NOMO-1 (cell line): ENCODE data around the gene TMPRSS7.
A peak's percentile ranks its signal among the peaks of the same experiment; 100 is the strongest.
"Not testable (repeated sequence)": the region's sequence is repeated elsewhere in the genome, so short reads cannot be mapped to it uniquely, and the experiment has no call there.

Source experiments
- DNase-seq, 2 experiments: peaks; one replicate each; lab custom pipeline; 2025; ENCODE audit not compliant: unreplicated experiment in 2 of 2; lab: John Stamatoyannopoulos, UW

Gene TMPRSS7

DNA sequence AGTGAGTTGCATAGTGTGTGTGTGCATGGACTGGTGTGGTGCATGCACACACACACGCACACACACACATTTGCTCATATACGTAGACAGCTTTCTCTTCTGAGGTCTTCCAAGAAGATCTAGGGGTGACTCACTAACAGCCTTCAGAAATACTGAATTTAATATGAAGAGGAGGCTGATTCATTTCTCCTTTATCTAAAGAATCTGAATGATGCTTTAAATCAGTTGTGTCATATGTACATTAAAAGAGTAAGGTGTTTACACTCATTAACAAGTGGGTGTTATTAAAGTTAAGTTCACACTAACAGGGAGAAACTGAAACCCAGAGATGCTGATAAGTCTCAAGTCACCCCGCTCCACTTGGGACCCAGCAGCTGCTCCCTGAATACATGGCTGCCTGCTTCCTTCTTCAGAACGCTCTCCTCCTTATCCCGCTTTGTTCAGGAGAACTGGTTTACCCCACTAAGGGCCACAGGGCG is 22.0 kb downstream of the TMPRSS7 start:
- DNase-seq, result no peak

GRCh38 chr3:112059497-112059896 is 25.0 kb downstream of the TMPRSS7 start:
- DNase-seq, result no peak

GRCh38 chr3:112061152-112061551 is 26.6 kb downstream of the TMPRSS7 start:
- no peak for DNase-seq

GRCh38 chr3:112072387-112073060 is 38.0 kb downstream of the TMPRSS7 start:
- DNase-seq, result not testable (repeated sequence)

DNA sequence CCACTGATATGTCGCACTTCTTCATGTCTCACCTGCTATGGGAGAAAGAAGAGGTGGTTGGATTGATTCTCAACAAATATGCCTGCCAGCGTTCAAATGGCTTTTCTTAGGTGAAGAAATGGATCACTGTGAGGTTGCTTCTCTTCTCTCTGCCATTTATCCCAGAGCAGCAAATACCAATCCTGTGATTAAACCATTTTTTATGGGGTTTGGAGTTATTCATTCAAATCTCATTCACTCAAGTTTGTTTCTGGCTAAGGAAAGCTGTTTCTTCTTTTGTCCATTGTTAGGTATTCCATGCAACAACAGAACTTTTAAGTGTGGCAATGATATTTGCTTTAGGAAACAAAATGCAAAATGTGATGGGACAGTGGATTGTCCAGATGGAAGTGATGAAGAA is 39.5 kb downstream of the TMPRSS7 start:
- no peak for DNase-seq

- no peak for DNase-seq
These were observed 40.3 kb downstream of the TMPRSS7 start for GRCh38 chr3:112074616-112075497.

GRCh38 chr3:112078125-112079083 is 43.9 kb downstream of the TMPRSS7 start:
- DNase-seq, result no peak

DNA sequence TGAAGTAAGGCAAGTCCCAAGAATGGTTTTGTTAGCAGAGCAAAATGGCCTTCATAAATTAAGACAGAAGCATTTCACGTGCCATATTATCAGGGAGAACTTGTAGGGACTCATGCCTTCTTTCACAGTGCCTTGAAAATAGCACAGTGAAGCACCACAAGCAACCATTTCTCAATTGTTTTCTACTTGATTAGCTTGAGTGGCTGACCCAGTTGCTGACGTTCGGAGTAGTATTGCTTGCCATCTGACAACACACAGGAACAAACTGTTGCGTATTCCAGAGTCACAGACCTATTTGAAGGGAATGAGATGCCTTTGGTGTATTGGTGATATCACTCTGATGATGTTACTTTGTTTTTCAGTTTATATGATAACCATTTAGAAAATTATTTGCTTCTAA is 48.7 kb downstream of the TMPRSS7 start:
- no peak for DNase-seq

DNA sequence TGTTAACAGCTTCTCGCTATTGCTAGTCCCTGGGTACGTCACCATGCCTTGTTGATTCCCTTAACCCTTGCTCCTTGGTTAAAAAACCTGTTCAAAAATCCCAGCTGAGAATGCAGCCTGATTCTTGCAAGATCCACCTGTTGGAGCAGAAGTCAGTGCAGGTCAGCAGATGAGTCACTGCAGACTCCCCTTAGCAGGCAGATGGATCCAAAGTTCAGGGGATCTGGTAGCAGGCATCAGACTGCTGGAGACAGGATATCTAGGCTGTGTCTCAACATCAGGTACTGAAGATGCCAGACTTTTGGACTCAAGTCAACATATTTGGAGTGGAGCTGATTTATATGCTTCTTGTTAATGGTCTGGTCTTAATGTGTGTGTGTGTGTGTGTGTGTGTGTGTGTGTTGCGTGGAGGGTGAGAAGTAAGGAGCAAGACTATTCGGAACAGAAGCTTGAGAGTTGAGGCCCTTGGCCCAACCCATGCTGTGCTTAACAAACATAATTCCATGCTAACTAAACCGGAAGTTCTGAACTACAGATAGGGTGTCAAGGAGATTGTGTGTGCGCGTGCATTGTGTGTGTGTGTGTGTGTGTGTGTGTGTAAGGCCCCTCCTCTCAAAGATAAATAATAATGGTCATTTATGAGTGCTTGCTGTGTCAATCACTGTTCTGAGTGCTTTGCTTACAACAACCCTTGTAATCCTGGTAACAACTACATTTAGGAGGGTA is 50.6 kb downstream of the TMPRSS7 start:
- no peak for DNase-seq

- DNase-seq, result no peak
These were observed 51.2 kb downstream of the TMPRSS7 start for GRCh38 chr3:112085735-112086075.

GRCh38 chr3:112086076-112086854 is 51.7 kb downstream of the TMPRSS7 start, which contains the start of gene C3orf52:
Gene C3orf52 (plus strand): TSS chr3:112086389. CDS start chr3:112086408, 19 bp downstream.
- DNase-seq, result peak; percentile 5 to 21

DNA sequence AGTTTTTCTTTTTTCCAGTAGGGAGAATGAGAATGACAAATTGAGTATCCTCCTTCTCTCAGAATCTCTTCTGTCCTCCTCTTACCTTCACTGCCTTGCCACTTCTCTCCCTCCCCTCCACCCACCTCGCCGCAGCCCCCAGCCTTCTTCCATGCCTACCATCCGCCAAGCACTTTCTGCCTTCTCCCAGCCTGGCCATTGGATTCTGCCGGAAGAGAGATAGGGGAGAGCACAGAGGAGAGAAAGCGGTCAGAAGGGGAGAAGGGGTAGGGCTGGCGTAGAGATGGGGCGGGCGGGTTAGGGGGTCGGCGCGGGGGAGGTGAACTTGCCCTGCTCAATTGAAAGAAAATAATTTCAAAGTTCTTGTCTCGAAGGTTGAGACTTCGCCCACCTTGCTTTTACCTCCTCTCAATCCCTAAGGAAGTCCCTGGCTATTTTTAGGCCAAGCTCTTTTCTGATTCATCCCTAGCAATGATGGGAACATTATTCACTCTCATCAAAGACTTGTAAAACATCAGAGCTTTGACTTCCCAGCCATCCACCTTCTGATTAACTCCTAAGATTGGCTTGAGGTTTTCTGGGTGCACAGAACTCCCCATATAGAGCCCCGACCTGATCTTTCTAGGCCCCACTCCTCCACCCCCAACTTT is 52.5 kb downstream of the TMPRSS7 start:
- DNase-seq, result no peak

DNA sequence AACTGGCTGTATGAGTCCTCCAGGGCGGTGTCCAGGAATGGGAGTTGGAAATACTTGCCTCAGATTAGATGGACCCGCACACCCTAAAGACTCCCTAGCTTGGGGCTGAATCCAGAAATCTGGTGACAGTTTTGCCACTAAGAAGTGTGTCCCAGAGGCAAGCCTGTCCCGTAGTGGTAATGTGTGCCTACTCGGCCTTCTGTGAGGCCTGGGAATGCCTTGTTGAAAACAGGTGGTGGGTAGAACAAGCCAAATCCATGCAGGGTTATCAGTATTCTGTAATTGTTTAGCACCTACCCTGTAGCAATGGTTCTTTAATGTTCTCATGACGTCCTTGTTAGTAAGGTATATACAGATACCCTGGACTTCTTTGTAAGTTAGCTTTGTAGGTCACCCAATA is 53.2 kb downstream of the TMPRSS7 start:
- no peak for DNase-seq

- DNase-seq, result no peak
These were observed 54.4 kb downstream of the TMPRSS7 start for GRCh38 chr3:112088944-112089343.

- peak; percentile 83 to 96 for DNase-seq
These were observed 55.7 kb downstream of the TMPRSS7 start for GRCh38 chr3:112089956-112090886.

GRCh38 chr3:112090887-112091586 is 56.5 kb downstream of the TMPRSS7 start:
- no peak for DNase-seq

DNA sequence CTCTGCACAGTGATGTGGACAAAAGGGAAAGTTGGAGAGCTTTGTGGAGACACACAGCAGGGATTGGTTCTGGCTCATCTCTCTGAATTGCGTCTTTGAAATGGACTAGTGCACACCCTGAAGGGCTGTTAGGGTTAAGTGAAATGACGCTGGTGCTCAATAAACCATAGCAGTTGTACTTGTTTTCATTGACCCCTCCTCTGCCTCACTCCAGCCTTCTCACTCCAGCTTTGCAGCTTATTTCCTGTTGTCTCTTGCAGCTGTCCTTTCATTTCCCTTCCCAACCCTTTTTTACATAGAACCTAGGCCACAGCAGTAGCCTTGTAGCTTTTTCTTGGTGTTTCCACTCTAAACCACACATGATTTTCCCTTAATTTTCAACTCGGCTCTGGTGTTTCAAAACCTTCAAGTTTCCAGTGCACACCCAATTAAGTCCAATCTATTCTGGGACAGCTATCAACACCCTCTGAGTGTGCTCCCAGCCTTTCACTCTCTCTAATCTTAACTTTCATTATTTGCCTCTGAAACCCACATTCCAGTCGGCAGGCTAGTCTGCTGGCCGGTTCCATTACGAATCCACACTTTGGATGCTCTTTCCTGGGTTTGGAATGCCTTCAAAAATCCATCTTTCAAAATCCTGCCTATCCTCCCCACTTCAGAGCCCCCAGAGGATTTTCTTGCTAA is 58.1 kb downstream of the TMPRSS7 start:
- peak in 1 of 2 experiments; percentile 10 for DNase-seq
